IPS-NIHi7 (cell line): ENCODE measurements around the gene CDH2.

ENCODE experiments used
- DNase-seq: peaks from one replicate; pipeline ENCODE4 v3.0.0; 2012; ENCODE audit warnings: mixed read lengths; ENCODE audit errors: extremely low spot score

CDH2 gene

GRCh38 chr18:28044036-28044435, 132.9 kb downstream of the CDH2 start:
- no peak for DNase-seq

GRCh38 chr18:28043631-28044030, 133.3 kb downstream of the CDH2 start:
- no peak for DNase-seq

- DNase-seq = no peak
Measured at GRCh38 chr18:28041366-28041765, 135.6 kb downstream of the CDH2 start.

GRCh38 chr18:28040716-28041115, 136.2 kb downstream of the CDH2 start:
- DNase-seq = no peak

- DNase-seq = no peak
Measured at GRCh38 chr18:28040211-28040610, 136.7 kb downstream of the CDH2 start.

GRCh38 chr18:28039691-28040090, 137.2 kb downstream of the CDH2 start:
- DNase-seq = no peak

GRCh38 chr18:28039078-28039477, 137.9 kb downstream of the CDH2 start:
- no peak for DNase-seq

- no peak for DNase-seq
Measured at GRCh38 chr18:28036488-28036887, 140.4 kb downstream of the CDH2 start.

GRCh38 chr18:28034567-28034966, 142.4 kb downstream of the CDH2 start:
- DNase-seq = no peak

GRCh38 chr18:28032177-28032576, 144.8 kb downstream of the CDH2 start:
- DNase-seq = no peak

GRCh38 chr18:28030458-28030857, 146.5 kb downstream of the CDH2 start:
- no peak for DNase-seq

GRCh38 chr18:28027755-28028154, 149.2 kb downstream of the CDH2 start:
- no peak for DNase-seq

GRCh38 chr18:28019425-28020108, 157.4 kb downstream of the CDH2 start:
- DNase-seq = no peak

- no peak for DNase-seq
Measured at GRCh38 chr18:28018351-28018750, 158.6 kb downstream of the CDH2 start.

- DNase-seq = peak; percentile 24
Measured at GRCh38 chr18:28015671-28016070, 161.3 kb downstream of the CDH2 start.

GRCh38 chr18:28013066-28013465, 163.9 kb downstream of the CDH2 start:
- no peak for DNase-seq

GRCh38 chr18:28012336-28012735, 164.6 kb downstream of the CDH2 start:
- DNase-seq = no peak

GRCh38 chr18:28009589-28009988, 167.3 kb downstream of the CDH2 start:
- DNase-seq = no peak

- DNase-seq = no peak
Measured at GRCh38 chr18:28007841-28008240, 169.1 kb downstream of the CDH2 start.

GRCh38 chr18:28005164-28005563, 171.8 kb downstream of the CDH2 start:
- DNase-seq = peak; percentile 22

GRCh38 chr18:28004606-28005005, 172.3 kb downstream of the CDH2 start:
- no peak for DNase-seq

GRCh38 chr18:28003451-28003850, 173.5 kb downstream of the CDH2 start:
- no peak for DNase-seq

- DNase-seq = no peak
Measured at GRCh38 chr18:28002841-28003240, 174.1 kb downstream of the CDH2 start.

- no peak for DNase-seq
Measured at GRCh38 chr18:27996801-27997272, 180.1 kb downstream of the CDH2 start.
